Mesothelial cell of epicardium (in vitro differentiated cells): Measurements from ENCODE around the gene FCAMR. TPM values are rescaled to one million over a fixed set of nuclear protein-coding genes. Genes with fewer than 3 reads are reported as not detected.

Experiments
- DNase-seq, 2 experiments: peaks; one replicate each; pipeline ENCODE4 v3.0.0; 2021; ENCODE audit warnings: low spot score in 2 of 2; ENCODE audit not compliant: unreplicated experiment in 2 of 2
- H3K27ac Mint-ChIP-seq: 2 replicates; pipeline ENCODE4 v1.8.0; 2021; ENCODE audit warnings: mixed read lengths
- H3K27me3 Mint-ChIP-seq: 2 replicates; pipeline ENCODE4 v1.8.0; 2021; ENCODE audit warnings: low read depth, mixed read lengths
- H3K36me3 Mint-ChIP-seq: 2 replicates; pipeline ENCODE4 v1.8.0; 2021; ENCODE audit warnings: mixed read lengths
- H3K4me1 Mint-ChIP-seq: 2 replicates; pipeline ENCODE4 v1.8.0; 2021; ENCODE audit warnings: mixed read lengths
- H3K4me3 Mint-ChIP-seq: 2 replicates; pipeline ENCODE4 v1.8.0; 2021; ENCODE audit warnings: mild to moderate bottlenecking, moderate library complexity, mixed read lengths
- H3K9me3 Mint-ChIP-seq: 2 replicates; pipeline ENCODE4 v1.8.0; 2021; ENCODE audit warnings: mixed read lengths
- total RNA-seq: library from RNA; stranded (reverse); gene quantifications from 3 replicates; pipeline ENCODE4 v1.2.1, GENCODE V29; 2021
- TF ChIP-seq, protein P1 (sequence below): fragments of 200-600 bp; sonication (generic); IDR thresholded peaks from one replicate; pipeline ENCODE4 v1.5.0; 2021; ENCODE audit warnings: antibody characterized with exemption; ENCODE audit not compliant: unreplicated experiment

FCAMR gene
- total RNA-seq, 1 donor from 2014 or later, result not detected

DNA sequence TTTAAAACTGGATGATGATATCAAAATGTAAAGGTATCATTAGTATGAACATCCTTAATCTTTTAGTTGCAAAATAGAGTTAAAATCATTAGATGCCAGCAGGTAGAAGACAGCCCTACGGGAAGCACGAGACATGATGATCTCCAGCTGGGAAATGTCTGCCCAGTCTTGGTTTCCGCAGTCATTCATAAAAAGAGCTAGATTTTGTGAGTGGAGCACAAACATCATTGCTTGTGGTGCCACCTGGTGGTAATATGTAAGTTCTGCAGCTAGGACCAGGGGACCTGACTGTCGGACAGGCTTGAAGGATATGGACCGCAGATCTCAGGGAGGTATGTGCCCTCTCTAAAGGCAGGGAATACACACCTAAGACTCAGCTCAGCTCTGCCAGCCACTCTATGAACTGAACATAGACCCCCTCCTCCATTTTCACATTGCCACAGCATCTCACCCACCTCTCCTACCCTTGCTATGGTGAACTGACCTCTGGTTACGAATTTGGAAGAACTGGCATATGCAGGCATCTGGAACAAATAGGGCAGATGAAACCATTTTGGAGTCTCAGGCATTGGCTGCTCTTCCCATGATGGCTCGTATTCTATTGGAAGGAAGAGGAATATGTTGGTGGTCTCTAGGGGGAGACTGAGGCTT, 57.7 kb downstream of the FCAMR start:
- H3K36me3 Mint-ChIP-seq, result no peaks in the 10 kb centered on the region
- H3K27me3 Mint-ChIP-seq, result peaks cover 91% of the 10 kb centered on the region
- no peak overlapping the region for H3K27ac Mint-ChIP-seq
- TF ChIP-seq, protein P1, sequence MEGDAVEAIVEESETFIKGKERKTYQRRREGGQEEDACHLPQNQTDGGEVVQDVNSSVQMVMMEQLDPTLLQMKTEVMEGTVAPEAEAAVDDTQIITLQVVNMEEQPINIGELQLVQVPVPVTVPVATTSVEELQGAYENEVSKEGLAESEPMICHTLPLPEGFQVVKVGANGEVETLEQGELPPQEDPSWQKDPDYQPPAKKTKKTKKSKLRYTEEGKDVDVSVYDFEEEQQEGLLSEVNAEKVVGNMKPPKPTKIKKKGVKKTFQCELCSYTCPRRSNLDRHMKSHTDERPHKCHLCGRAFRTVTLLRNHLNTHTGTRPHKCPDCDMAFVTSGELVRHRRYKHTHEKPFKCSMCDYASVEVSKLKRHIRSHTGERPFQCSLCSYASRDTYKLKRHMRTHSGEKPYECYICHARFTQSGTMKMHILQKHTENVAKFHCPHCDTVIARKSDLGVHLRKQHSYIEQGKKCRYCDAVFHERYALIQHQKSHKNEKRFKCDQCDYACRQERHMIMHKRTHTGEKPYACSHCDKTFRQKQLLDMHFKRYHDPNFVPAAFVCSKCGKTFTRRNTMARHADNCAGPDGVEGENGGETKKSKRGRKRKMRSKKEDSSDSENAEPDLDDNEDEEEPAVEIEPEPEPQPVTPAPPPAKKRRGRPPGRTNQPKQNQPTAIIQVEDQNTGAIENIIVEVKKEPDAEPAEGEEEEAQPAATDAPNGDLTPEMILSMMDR, result peak; percentile 88
- H3K4me1 Mint-ChIP-seq, result peaks cover 5% of the 10 kb centered on the region
- peak in 1 of 2 experiments; percentile 61 for DNase-seq
- H3K9me3 Mint-ChIP-seq, result no peaks in the 10 kb centered on the region
- H3K4me3 Mint-ChIP-seq, result no peak overlapping the region

DNA sequence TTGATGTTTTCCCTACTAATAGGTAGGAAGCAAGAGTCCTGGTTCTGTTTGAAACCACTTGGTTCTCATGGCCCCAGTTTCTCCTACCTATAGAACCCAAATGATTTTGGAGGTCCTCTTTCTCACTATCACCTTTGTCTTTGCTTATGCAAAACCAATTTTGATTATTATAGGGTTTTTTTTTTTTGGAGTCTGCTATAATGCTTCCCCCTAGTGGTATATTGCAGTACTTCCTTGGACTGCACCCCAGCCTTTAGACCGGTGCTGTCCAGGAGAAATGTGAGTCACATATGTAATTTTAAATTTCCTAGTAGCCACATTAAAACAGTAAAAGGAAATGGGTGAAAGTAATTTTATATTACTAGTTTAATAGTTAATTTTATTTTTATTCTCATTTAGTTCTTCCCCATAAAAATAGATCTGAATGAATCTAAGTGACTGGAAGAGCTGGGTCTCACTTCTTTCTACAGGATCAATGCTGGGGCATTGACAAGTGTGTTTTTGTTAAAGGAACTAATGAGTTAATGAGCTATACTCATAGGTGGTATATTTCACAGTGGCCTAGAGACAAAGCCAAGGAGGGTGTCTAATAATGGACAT, 59.1 kb downstream of the FCAMR start:
- Mint-ChIP-seq H3K4me1 (peaks cover 5% of the 10 kb centered on the region), H3K27me3 (peaks cover 88% of the 10 kb centered on the region), H3K27ac (no peak overlapping the region), H3K9me3 (no peaks in the 10 kb centered on the region), H3K4me3 (no peak overlapping the region), H3K36me3 (no peaks in the 10 kb centered on the region)
- DNase-seq, result no peak
- TF ChIP-seq, protein P1, result peak; percentile 97

DNA sequence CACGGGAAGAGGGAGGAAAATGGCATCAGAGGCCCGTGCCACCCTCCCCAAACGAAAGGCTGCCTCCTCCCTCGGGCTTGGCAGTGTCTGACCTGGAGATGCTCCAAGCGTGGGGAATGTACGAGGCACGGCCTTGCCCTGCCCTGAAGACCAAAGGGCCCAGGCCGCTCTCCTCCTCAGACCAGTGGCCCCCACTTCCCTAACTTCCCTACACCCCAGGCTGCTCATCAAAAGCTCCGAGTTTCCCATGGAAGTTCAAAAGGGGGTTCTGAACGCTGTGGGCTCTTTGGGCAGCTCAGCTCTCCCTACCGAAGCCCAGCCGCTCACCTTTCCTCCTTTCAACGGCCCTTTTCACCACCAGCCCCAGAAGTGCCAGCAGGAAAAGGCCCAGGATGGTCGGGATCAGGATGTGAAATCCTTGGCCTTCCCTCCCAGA, 60.4 kb downstream of the FCAMR start:
- DNase-seq, result no peak
- H3K4me1 Mint-ChIP-seq, result peaks cover 5% of the 10 kb centered on the region

DNA sequence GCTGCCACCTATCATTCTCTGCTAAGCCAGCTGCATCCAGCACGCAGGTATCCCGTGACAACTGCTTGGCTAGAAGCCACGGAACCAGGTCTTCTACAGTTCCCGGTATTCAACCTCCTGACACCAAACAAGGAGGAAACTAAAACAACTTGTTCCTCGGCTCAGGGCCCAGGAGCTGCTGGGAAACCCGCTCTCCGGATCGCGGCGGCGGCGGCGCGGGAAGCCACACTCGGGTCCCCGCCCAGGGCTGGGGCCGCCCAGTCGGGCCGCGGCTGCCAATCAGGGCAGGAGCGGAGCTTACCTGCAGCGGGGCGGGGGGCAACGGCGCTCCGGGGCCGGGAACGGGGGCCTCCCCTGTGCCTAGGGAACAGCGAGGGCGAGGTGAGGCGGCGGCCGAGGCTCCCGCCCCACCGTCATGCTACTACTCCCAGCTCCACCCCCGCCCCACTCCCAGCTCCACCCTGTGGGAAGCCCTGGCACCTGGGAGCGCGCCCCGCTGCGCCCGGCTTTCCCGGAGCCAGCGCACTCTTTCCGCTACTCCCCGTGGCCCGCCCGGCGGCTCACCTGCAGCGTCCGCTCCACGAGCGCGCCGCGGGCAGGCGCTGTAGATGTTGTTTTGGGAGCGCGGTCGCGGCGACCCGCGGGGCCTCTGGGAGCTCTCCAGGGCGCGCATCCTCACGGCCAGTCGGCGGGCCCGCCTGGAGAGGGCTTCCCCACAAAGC, 60.9 kb downstream of the FCAMR start:
- peaks cover 88% of the 10 kb centered on the region for H3K27me3 Mint-ChIP-seq
- H3K9me3 Mint-ChIP-seq, result no peaks in the 10 kb centered on the region
- peak overlapping the region; percentile 66 for H3K27ac Mint-ChIP-seq
- TF ChIP-seq, protein P1, result no peak
- DNase-seq, result peak; percentile 39 to 61
- no peaks in the 10 kb centered on the region for H3K36me3 Mint-ChIP-seq
- peak overlapping the region; percentile 66 for H3K4me3 Mint-ChIP-seq
- H3K4me1 Mint-ChIP-seq, result peaks cover 5% of the 10 kb centered on the region

More for the DNA sequence above, 60.4 kb downstream of the FCAMR start:
- Mint-ChIP-seq H3K27me3 (peaks cover 88% of the 10 kb centered on the region), H3K27ac (no peak overlapping the region), H3K36me3 (no peaks in the 10 kb centered on the region), H3K9me3 (no peaks in the 10 kb centered on the region), H3K4me3 (peak overlapping the region; percentile 40)
- TF ChIP-seq, protein P1, result no peak

DNA sequence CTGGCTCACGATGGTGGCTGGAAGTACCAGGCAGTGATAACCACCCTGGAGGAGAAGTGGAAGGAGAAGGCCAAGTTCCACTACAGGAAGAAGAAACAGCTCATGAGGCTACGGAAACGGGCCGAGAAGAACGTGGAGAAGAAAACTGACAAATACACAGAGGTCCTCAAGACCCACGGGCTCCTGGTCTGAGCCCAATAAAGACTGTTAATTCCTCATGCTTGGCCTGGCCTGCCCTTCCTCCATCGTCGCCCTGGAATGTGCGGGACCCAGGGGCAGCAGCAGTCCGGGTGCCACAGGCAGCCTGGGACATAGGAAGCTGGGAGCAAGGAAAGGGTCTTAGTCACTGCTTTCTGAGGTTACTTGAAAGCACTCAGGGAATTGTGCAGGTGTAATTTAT, 62.2 kb downstream of the FCAMR start:
- Mint-ChIP-seq H3K9me3 (no peaks in the 10 kb centered on the region), H3K4me1 (peaks cover 6% of the 10 kb centered on the region), H3K27me3 (peaks cover 81% of the 10 kb centered on the region), H3K27ac (no peak overlapping the region), H3K4me3 (no peak overlapping the region), H3K36me3 (no peaks in the 10 kb centered on the region)
- TF ChIP-seq, protein P1, result no peak
- no peak for DNase-seq

Other genes starting within 250 kb of the FCAMR start
- not detected in 3 replicates for gene IL19, start 199.7 kb downstream of the FCAMR start, total RNA-seq
- gene IL10, start 198.0 kb downstream of the FCAMR start, total RNA-seq, result not detected in 3 replicates
- not detected in 3 replicates for gene IL20, start 104.8 kb downstream of the FCAMR start, total RNA-seq
- gene IL24, start 73.0 kb downstream of the FCAMR start, total RNA-seq, result not detected in 3 replicates
- gene FCMR, start 48.5 kb downstream of the FCAMR start, total RNA-seq, result not detected in 3 replicates
- not detected in 3 replicates for gene PIGR, start 24.0 kb downstream of the FCAMR start, total RNA-seq
- gene C1orf116, start 62.3 kb upstream of the FCAMR start, total RNA-seq, result 0.44 to 0.67 TPM (median 0.57 TPM) in 3 replicates
- 9.6 to 10.3 TPM (median 10.1 TPM) in 3 replicates for gene YOD1, start 80.7 kb upstream of the FCAMR start, total RNA-seq
- gene PFKFB2, start 82.8 kb upstream of the FCAMR start, total RNA-seq, result 12.5 to 13.6 TPM (median 12.7 TPM) in 3 replicates
- 0.47 to 0.78 TPM in 2 of 3 replicates, not detected in the other for gene C4BPB, start 118.4 kb upstream of the FCAMR start, total RNA-seq
- gene C4BPA, start 133.8 kb upstream of the FCAMR start, total RNA-seq, result 0.09 to 0.20 TPM (median 0.16 TPM) in 3 replicates